NT2/D1 (cell line): ENCODE results near the gene CD69.

Experiments used
- SUZ12 ChIP-seq: IDR thresholded peaks from 2 replicates; pipeline ENCODE4 v1.6.1; 2011; ENCODE audit not compliant: insufficient read length, insufficient read depth; ENCODE audit errors: extremely low read depth
- YY1 ChIP-seq: IDR thresholded peaks from 2 replicates; pipeline ENCODE4 v1.6.1; 2011; ENCODE audit not compliant: insufficient read length, insufficient read depth
- ZNF274 ChIP-seq: IDR thresholded peaks from 2 replicates; pipeline ENCODE4 v1.6.1; 2011; ENCODE audit warnings: mild to moderate bottlenecking, low read depth, low read length

- TF ChIP-seq SUZ12 = no peak
- TF ChIP-seq YY1 = no peak
- TF ChIP-seq ZNF274 = no peak
Measured at GRCh38 chr12:9797722-9798619, 37.3 kb upstream of the CD69 start.
